ENCODE data around the gene GP9.
"Not testable (repeated sequence)": the region's sequence is repeated elsewhere in the genome, so short reads cannot be mapped to it uniquely, and the experiment has no call there.

Gene GP9

DNA sequence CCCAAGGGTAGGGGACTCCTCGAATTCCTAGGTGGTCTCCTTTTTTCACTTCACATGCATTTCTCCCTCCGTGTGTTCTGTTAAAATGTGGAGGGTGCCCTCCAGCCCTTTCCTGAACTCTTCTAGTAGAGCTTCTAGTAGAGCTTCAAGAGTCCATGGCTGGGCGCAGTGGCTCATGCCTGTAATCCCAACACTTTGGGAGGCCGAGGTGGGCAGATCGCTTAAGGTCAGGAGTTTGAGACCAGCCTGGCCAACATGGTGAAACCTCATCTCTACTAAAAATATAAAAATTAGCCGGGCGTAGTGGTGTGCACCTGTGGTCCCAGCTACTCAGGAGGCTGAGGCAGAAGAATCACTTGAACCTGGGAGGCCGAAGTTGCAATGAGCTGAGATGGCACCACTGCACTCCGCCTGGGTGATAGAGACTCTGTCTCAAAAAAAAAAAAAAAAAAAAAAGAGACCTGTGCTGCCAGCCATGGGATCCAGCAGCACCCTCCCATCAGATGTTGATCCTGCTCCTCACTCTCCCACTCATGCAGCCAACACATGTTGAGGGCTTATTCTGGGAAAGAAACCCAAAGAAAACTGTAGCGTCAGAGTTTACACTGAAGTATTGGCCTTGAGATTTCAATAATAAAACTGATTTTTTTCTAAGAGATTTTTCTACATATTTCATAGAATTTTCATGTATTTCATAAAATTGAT is 50.6 kb downstream of the GP9 start:
- not testable (repeated sequence) for DNase-seq (ENCODE audit: low read depth)

Measured in stimulated activated CD8-positive, alpha-beta memory T cell treated with anti-CD3 and anti-CD28 coated beads, Interleukin-15, amount 100 ng/mL, for 1 hour (primary cell).